Immature natural killer cell (primary cell): ENCODE measurements around the gene RAPGEF1. TPM values are rescaled to one million over a fixed set of nuclear protein-coding genes. Genes with fewer than 3 reads are reported as not detected.

Experiments
- DNase-seq, 3 donors: peaks; one replicate each; pipeline ENCODE4 v3.0.0; 2022; ENCODE audit warnings: mixed read lengths in 1 of 3
- H3K27ac Mint-ChIP-seq, 6 donors: one replicate each; pipeline ENCODE4 v1.8.0; 2020; ENCODE audit warnings: mixed read lengths in 6 of 6, mild to moderate bottlenecking in 5 of 6, inconsistent platforms in 4 of 6, moderate library complexity in 3 of 6
- H3K27me3 Mint-ChIP-seq, 3 donors: one replicate each; pipeline ENCODE4 v1.8.0; 2020 to 2021; ENCODE audit warnings: low read depth in 3 of 3, mild to moderate bottlenecking in 3 of 3, mixed read lengths in 3 of 3, moderate library complexity in 3 of 3, inconsistent platforms in 1 of 3
- H3K36me3 Mint-ChIP-seq, 3 donors: one replicate each; pipeline ENCODE4 v1.8.0; 2020; ENCODE audit warnings: mixed read lengths in 3 of 3, inconsistent platforms in 2 of 3, mild to moderate bottlenecking in 2 of 3
- H3K4me1 Mint-ChIP-seq, 2 donors: one replicate each; pipeline ENCODE4 v1.8.0; 2020; ENCODE audit warnings: inconsistent platforms in 2 of 2, mild to moderate bottlenecking in 2 of 2, mixed read lengths in 2 of 2, moderate library complexity in 1 of 2
- H3K4me3 Mint-ChIP-seq, 5 donors: one replicate each; pipeline ENCODE4 v1.8.0; 2020; ENCODE audit warnings: mild to moderate bottlenecking in 5 of 5, mixed read lengths in 5 of 5, inconsistent platforms in 3 of 5, moderate library complexity in 3 of 5
- H3K9me3 Mint-ChIP-seq, 6 donors: one replicate each; pipeline ENCODE4 v1.8.0; 2020; ENCODE audit warnings: mild to moderate bottlenecking in 6 of 6, mixed read lengths in 6 of 6, inconsistent platforms in 4 of 6, moderate library complexity in 3 of 6
- polyA plus RNA-seq, 3 donors: library from polyadenylated mRNA; unstranded; fragments of 300-500 nt; fragmentation: Illumina TruSeq; gene quantifications; one replicate each; pipeline ENCODE4 v1.2.3, GENCODE V29; 2021

Gene RAPGEF1
- polyA plus RNA-seq, 3 donors from 2014 or later, result 1.2 to 15.8 (median 7.4) TPM

DNA sequence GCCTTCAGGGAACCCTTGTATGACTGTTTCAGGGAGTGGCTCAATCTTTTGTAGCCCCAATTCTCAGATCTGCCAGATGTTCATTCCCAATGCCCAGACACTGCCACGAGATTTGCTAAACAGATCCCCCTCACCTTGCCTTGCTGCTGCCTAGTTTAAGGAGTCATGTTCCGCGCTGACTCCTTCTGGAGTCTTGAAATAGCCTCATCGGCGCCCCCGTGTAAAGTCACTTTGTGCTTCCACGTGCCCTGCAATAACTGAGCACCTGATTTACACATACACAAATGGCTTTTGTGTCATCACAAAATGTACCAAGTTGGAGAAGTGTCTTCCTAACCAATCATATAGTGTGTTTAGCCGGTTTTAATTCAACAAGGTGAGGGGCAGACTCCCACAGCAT lies 132.3 kb downstream of the RAPGEF1 start:
- H3K27me3 Mint-ChIP-seq, result peaks cover 1 to 14% (median 13%) of the 10 kb centered on the region in 3 donors
- peaks cover 4 to 55% (median 10%) of the 10 kb centered on the region in 3 donors for H3K36me3 Mint-ChIP-seq
- no peak overlapping the region for H3K4me3 Mint-ChIP-seq
- H3K4me1 Mint-ChIP-seq, result peaks cover 11 to 39% of the 10 kb centered on the region in 2 donors
- no peak for DNase-seq
- peak overlapping the region in 2 of 6 donors; percentile 6 to 57 for H3K27ac Mint-ChIP-seq
- no peaks in the 10 kb centered on the region for H3K9me3 Mint-ChIP-seq

DNA sequence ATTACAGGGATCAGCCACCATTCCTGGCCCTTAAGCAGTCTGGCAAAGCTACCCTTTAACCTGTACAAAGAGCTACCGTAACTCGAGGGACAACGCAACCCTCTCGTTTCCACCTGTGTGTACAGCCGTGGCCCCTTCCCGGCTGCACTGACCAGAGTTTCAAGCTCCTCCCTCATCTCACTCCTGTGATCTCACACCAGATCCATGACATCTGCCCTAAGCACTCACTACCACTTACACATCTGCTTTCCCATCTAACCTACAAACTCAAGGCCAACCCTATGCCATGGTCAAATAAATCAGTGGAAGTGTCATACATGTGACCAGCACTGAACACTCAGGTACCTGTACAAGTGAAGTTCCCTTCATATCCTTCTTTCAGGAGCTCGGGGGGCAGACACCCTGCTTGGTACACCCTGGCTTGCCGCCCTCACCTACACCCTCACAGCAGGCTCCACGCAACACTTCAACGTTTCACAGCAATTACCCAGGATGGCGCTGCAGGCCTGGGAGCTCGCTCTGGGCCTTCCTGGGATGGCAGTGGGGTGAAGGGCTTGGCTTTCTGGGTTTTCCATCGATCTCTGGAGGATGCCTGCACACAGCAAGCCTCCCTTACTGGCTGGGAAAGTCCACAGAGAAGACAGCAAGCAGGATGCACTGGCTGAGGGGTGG lies 132.8 kb downstream of the RAPGEF1 start:
- no peak for DNase-seq
- Mint-ChIP-seq H3K27me3 (peaks cover 0 to 16% (median 14%) of the 10 kb centered on the region in 3 donors), H3K4me3 (no peak overlapping the region), H3K27ac (peak overlapping the region in 5 of 6 donors; percentile 6 to 47 (median 42)), H3K4me1 (peaks cover 14 to 41% of the 10 kb centered on the region in 2 donors), H3K9me3 (no peaks in the 10 kb centered on the region), H3K36me3 (peaks cover 4 to 57% (median 9%) of the 10 kb centered on the region in 3 donors)

DNA sequence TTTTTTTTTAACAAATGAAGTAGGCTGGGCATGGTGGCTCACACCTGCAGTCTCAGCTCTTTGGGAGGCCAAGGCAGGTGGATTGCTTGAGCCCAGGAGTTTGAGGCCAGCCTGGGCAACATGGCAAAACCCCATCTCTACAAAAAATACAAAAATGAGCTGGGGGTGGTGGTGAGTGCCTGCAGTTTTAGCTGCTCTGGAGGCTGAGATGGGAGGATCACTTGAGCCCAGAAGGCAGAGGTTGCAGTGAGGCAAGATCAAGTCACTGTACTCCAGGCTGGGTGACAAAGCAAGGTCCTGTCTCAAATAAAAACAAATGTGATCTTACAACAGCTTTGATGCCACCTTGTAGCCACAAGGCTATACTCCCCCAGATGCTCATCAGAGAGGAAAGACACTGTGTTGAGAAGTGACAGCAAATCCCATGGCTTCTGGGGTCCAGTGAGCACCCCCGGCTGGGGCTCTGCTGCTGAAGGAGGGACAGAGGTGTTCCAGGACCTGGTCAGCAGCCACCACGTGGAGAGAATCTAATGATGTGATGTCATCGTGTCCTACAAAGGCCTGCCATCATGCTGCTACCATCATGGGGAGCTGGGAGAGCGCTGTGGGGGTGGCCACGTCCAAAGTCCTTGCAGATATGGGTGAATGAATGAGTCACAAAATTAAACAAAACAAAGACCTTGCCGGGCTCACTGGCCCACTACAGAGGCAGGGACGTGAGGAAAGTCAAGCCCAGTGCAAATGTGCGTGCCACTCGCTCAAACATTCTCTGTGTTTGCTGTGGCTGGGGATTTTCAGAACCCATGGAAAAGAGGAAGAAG lies 133.9 kb downstream of the RAPGEF1 start:
- DNase-seq, result no peak
- Mint-ChIP-seq H3K27ac (peak overlapping the region; percentile 7 to 62 (median 36)), H3K36me3 (peaks cover 4 to 60% (median 18%) of the 10 kb centered on the region in 3 donors)

DNA sequence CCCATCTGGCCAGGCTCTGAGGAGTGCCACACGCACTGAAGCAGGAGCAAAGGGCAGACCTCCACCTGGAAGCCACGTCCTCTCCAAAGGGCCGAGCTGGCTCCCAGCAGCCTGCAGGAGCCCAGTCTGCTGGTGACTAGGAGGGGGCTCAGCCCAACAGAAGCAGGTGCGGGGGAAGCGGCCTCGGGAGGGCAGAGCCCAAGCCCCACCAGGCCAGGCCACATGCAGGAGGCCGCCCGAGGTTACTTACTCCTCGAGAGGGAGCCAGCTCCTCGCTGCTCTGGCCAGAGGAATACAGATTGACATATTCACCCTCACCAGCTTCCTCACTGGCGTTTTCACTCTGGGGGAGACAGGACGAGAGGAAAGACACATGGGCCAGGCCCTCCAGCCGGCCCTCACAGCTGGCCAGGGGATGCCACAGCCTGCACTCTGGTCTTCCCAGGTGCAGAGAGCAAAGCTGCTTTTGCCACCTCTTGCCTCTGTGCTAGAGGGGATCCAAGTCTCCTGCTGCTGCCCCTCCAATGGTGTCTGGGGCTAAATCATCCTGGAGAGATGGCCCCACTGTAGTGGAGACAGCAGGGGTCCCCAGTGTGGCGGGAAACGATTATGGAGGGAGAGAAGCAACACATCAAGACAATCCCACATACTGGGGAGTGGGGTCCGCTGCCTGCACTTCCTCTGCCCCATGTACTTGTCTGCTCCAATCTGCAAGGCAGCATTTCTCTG lies 136.0 kb downstream of the RAPGEF1 start:
- peaks cover 4 to 52% (median 25%) of the 10 kb centered on the region in 3 donors for H3K36me3 Mint-ChIP-seq
- no peaks in the 10 kb centered on the region for H3K9me3 Mint-ChIP-seq
- peaks cover 6 to 22% of the 10 kb centered on the region in 2 donors for H3K4me1 Mint-ChIP-seq
- H3K4me3 Mint-ChIP-seq, result no peak overlapping the region
- DNase-seq, result no peak
- peak overlapping the region in 1 of 6 donors; percentile 51 for H3K27ac Mint-ChIP-seq
- H3K27me3 Mint-ChIP-seq, result peaks cover 0 to 14% (median 12%) of the 10 kb centered on the region in 3 donors

More for the DNA sequence above, 133.9 kb downstream of the RAPGEF1 start:
- Mint-ChIP-seq H3K27me3 (peaks cover 0 to 16% (median 13%) of the 10 kb centered on the region in 3 donors), H3K4me3 (no peak overlapping the region), H3K9me3 (no peaks in the 10 kb centered on the region), H3K4me1 (peaks cover 16 to 35% of the 10 kb centered on the region in 2 donors)

DNA sequence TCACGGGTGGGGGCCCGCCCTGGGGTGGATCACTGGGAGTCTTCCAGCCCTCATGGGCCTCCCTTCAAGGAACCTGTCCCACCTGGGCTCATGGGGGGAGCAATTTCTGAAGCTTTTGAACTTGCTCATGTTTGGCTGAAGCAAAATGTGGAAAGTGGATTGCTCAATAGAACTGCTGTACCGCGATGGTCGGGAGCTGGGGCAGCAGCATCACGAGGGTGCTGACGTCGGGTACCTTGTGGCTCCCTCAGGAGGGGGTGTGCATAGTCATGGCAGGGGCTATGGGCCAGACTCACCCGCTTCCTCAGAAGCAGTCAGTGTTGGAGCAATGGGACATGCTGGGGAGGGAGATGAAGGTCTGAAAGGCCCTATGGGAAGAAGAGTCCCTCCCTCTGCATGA lies 136.7 kb downstream of the RAPGEF1 start:
- Mint-ChIP-seq H3K4me3 (no peak overlapping the region), H3K9me3 (no peaks in the 10 kb centered on the region), H3K27me3 (peaks cover 0 to 14% (median 12%) of the 10 kb centered on the region in 3 donors), H3K36me3 (peaks cover 4 to 48% (median 25%) of the 10 kb centered on the region in 3 donors), H3K27ac (peak overlapping the region in 4 of 6 donors; percentile 34 to 60 (median 48)), H3K4me1 (peaks cover 9 to 25% of the 10 kb centered on the region in 2 donors)
- no peak for DNase-seq

DNA sequence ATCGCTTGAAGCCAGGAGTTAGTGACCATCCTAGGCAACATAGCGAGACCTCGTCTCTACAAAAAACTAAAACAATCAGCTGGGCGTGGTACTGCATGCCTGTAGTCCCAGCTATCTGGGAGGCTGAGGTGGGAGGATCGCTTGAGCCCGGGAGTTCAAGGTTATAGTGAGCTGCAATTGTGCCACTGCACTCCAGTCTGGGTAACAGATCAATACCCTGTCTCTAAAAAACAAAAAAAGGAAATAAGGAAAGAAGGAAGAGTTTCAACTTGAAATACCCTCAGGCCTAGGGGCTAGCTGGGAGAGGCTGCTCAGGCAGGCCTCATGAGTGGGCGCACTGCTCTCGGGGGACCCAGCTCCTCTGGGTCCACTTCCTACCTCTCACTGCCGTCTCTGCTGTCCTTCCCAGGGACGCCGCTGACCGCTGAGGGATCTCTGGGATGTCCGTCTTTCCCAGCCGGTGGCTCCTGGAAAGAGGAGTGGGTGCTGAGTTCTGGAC lies 138.1 kb downstream of the RAPGEF1 start:
- H3K4me3 Mint-ChIP-seq, result no peak overlapping the region
- H3K4me1 Mint-ChIP-seq, result peaks cover 11 to 29% of the 10 kb centered on the region in 2 donors
- peaks cover under 1 to 42% (median 18%) of the 10 kb centered on the region in 3 donors for H3K36me3 Mint-ChIP-seq
- H3K27me3 Mint-ChIP-seq, result peaks cover 0 to 18% (median 9%) of the 10 kb centered on the region in 3 donors
- peak overlapping the region in 1 of 6 donors; percentile 20 for H3K27ac Mint-ChIP-seq
- DNase-seq, result no peak
- no peaks in the 10 kb centered on the region for H3K9me3 Mint-ChIP-seq

DNA sequence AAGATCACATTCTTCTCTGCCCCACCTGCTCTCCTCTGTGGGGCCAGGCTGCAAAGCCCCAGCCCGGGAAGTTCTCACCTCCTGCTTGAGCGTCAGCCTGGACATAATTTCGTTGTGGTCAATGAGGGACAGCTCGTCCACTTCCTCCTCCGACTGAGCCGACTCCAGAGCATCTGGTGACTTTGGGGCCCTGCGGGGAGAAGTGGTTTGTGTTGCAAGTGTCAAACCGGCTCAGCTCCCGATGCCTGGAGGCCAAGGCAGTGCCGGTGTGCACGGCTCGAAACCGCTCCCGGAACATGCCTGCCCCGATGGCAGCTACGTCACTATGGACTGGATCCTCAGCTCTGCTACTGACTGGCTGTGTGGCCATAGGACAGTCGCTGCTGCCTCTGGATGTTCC lies 141.8 kb downstream of the RAPGEF1 start:
- Mint-ChIP-seq H3K27me3 (peaks cover 2 to 18% (median 6%) of the 10 kb centered on the region in 3 donors), H3K27ac (peak overlapping the region in 3 of 6 donors; percentile 55 to 75 (median 65)), H3K9me3 (no peaks in the 10 kb centered on the region), H3K36me3 (peaks cover 0 to 21% (median 20%) of the 10 kb centered on the region in 3 donors), H3K4me3 (no peak overlapping the region), H3K4me1 (peaks cover 11 to 16% of the 10 kb centered on the region in 2 donors)
- DNase-seq, result peak in 1 of 3 donors; percentile 21

DNA sequence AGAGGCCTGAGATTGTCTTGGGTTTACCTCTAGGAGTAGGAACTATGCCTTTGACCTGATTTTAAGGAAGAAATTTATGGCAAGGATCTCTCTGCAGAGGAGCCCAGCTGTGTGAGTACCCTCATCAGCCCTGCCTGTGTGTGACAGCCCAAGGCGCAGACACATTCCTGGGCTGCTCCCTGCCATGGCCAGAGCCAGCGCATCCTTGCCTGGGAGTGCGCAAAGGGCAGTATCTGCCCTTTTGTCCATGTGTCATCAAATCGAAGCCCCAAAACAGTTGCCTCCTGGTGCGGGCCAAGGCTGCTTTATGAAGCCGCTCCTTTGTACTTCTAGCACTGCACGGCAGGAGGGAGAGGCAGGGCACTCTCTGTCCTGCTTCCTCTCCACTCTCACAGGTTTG lies 142.6 kb downstream of the RAPGEF1 start:
- Mint-ChIP-seq H3K27me3 (peaks cover 2 to 18% (median 7%) of the 10 kb centered on the region in 3 donors), H3K9me3 (no peaks in the 10 kb centered on the region), H3K4me3 (no peak overlapping the region), H3K36me3 (peaks cover 0 to 21% (median 19%) of the 10 kb centered on the region in 3 donors), H3K4me1 (peaks cover 10% of the 10 kb centered on the region in 2 donors), H3K27ac (no peak overlapping the region)
- no peak for DNase-seq

DNA sequence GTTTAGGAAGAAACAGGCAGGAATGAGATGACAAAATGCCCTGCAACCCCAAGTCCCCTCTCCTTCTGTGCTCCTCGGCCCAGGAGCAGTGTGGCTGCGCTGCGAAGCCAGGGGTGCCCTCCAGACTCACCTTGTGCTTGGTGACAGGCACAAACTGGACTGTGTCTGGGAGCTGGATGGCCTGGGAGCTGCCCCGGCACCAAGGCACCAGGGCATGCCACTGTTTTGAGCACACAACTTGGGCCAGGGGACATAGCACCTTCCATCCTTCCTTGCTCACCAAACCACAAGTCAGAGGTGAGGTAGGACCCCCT lies 143.5 kb downstream of the RAPGEF1 start:
- DNase-seq, result no peak
- Mint-ChIP-seq H3K9me3 (no peaks in the 10 kb centered on the region), H3K4me3 (no peak overlapping the region), H3K27me3 (peaks cover 2 to 20% (median 10%) of the 10 kb centered on the region in 3 donors), H3K4me1 (peaks cover 11 to 15% of the 10 kb centered on the region in 2 donors), H3K36me3 (peaks cover 0 to 16% (median 12%) of the 10 kb centered on the region in 3 donors), H3K27ac (peak overlapping the region in 2 of 6 donors; percentile 30 to 61)

DNA sequence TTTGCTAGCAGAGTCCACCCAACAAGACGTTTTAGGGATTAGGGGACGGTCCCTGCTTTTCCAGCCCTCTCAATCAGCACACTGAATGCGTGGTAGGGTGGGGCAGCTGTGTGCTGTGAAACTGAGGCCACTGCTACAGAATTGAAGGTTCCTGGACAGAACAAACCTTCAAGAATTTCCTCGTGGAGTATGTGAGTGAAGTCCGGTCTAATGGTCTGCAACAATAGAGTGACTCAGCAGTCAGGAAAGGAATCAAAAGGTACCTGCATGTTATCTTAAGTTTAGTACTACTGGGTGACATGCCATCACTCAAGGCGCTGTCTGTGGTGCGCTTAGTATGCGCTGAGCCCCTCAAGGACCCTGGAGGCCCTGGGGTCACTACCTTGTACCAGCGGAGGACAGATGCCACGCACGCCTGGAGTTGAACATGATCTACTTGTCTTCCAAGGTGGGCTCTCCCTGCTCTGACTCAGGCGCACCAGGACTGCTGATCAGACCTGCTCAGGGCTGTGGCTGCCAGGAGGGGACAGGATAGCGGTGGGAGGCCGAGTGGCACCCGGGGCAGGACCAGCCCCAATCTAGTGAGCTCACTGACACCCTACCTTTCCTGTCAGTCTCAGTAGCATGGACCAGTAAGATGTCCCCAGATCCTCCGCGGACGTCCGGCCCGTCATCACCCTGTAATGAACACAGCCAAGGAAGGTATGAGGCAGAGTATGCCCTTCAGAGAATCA lies 144.0 kb downstream of the RAPGEF1 start:
- H3K4me3 Mint-ChIP-seq, result no peak overlapping the region
- no peak for DNase-seq
- no peaks in the 10 kb centered on the region for H3K9me3 Mint-ChIP-seq
- H3K27ac Mint-ChIP-seq, result peak overlapping the region in 2 of 6 donors; percentile 30 to 61
- H3K36me3 Mint-ChIP-seq, result peaks cover 0 to 12% (median 8%) of the 10 kb centered on the region in 3 donors
- H3K4me1 Mint-ChIP-seq, result peaks cover 17 to 20% of the 10 kb centered on the region in 2 donors
- H3K27me3 Mint-ChIP-seq, result peaks cover 2 to 24% (median 10%) of the 10 kb centered on the region in 3 donors

DNA sequence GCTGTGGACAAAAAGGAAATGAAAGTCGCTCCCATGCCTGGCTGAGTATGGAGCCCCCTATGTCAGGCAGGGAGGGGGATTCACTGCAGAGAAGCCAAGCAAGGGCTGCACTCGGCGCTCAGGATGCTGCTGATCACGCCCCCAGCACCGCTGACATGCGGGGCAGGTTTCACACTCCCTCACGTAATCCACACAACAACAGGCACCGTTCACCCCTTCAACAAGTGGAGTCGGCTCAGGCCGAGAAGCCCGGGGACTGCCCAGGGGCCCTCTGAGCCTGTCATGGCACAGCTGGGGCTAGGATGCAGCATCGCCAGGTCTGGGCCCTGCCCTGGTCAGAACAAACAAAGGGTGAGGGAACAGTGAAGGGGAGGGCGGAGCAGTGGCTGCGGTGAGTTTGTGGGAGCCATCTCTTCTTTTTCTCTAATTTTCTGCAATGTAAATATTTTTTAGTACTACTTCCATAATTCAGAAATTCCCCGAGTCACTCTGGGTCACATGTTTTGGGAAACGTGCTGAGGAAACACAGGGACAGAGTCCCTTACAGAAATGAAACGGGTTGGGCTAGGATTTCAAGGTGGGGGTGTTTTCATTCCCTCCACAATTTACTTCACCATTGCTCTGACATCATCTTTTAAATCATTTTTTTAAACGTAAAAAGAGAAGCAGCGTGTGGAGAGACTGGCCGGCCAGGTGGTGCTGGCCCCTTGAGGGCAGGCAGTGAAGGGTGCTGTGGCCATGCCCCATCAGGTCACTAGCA lies 144.8 kb downstream of the RAPGEF1 start:
- DNase-seq, result no peak
- H3K27ac Mint-ChIP-seq, result no peak overlapping the region
- H3K4me3 Mint-ChIP-seq, result no peak overlapping the region
- H3K9me3 Mint-ChIP-seq, result no peaks in the 10 kb centered on the region
- H3K36me3 Mint-ChIP-seq, result peaks cover 0 to 7% (median 6%) of the 10 kb centered on the region in 3 donors
- H3K4me1 Mint-ChIP-seq, result peaks cover 24 to 28% of the 10 kb centered on the region in 2 donors
- H3K27me3 Mint-ChIP-seq, result peaks cover 7 to 25% (median 12%) of the 10 kb centered on the region in 3 donors
